Measurements from ENCODE around the gene TAS1R3. TPM values are rescaled to one million over a fixed set of nuclear protein-coding genes. Genes with fewer than 3 reads are reported as not detected.

TAS1R3 gene
- total RNA-seq, 2 donors from 2014 or later, result 0.30 to 0.35 TPM

GRCh38 chr1:1324524-1325287 is 6.4 kb upstream of the TAS1R3 start, which contains the start of the genes CPTP and INTS11:
TSS of gene CPTP (plus strand) at chr1:1324802. CDS start at chr1:1326911, 2,109 bp downstream.
TSS of gene INTS11 (minus strand) at chr1:1324660. CDS start at chr1:1324608, 52 bp downstream.
- Histone ChIP-seq H3K36me3 (peaks cover 32% of the 10 kb centered on the region), H3K4me3 (peak within 1 kb of the TSS; percentile 91 to 96), H3K27me3 (no peaks in the 10 kb centered on the region), H3K4me1 (peaks cover 0 to 57% of the 10 kb centered on the region in 2 donors), H3K9me3 (no peaks in the 10 kb centered on the region), H3K27ac (peak within 1 kb of the TSS; percentile 76 to 91)
- peak; percentile 95 for DNase-seq (ENCODE audit: low spot score)
- TF ChIP-seq CTCF (IDR thresholded peaks at IDR 0.05), result no peak

DNA sequence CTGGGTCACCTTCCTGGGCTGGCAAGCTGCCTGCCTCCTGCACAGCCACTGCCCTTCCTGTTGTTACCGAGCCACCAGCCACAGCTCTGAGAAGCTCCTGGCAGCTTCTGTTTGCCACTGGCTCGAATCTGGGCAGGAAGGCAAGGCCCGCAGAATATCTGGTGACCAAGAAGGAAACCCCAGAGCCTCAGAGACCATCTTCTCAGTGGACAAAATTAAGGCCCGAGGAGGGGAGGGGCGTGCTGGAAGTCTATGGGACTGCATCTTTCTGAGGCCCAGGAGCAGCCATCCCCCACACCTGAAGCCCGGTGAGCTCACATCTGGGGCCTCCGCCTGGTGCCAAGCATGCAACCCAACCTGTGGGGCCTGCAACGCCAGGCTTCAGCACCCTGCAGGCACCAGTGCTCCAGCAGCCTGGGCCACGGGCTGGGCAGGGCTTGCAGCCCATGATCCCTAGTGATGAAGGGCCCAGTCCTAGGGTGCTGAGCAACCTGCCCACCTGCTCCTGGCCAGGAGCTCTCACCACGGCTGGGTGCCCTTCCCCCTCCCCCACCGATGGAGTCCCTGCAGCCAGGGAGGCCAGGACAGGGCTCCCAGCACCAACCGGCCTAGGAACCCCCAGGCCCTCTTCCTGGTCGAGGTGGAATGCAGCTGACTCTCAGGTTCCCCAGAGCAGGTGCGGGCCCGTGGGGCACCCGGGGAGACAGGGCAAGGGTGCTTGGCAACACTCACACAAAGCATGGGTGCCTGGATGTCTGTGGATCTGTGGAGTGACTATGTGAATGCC is 5.6 kb upstream of the TAS1R3 start:
- no peak for DNase-seq (ENCODE audit: low spot score)
- Histone ChIP-seq H3K36me3 (peaks cover 24% of the 10 kb centered on the region), H3K27me3 (no peaks in the 10 kb centered on the region), H3K4me1 (peaks cover 0 to 64% of the 10 kb centered on the region in 2 donors), H3K27ac (peak overlapping the region; percentile 76 to 91), H3K9me3 (no peaks in the 10 kb centered on the region), H3K4me3 (peak overlapping the region; percentile 91 to 96)
- TF ChIP-seq CTCF (IDR thresholded peaks at IDR 0.05), result no peak

GRCh38 chr1:1326075-1326605 is 4.9 kb upstream of the TAS1R3 start:
- Histone ChIP-seq H3K36me3 (peaks cover 23% of the 10 kb centered on the region), H3K9me3 (no peaks in the 10 kb centered on the region), H3K4me1 (peaks cover 0 to 64% of the 10 kb centered on the region in 2 donors), H3K4me3 (peak overlapping the region in 1 of 2 donors; percentile 91), H3K27me3 (no peaks in the 10 kb centered on the region), H3K27ac (peak overlapping the region; percentile 76 to 91)
- no peak for DNase-seq (ENCODE audit: low spot score)
- no peak for TF ChIP-seq CTCF (IDR thresholded peaks at IDR 0.05)

DNA sequence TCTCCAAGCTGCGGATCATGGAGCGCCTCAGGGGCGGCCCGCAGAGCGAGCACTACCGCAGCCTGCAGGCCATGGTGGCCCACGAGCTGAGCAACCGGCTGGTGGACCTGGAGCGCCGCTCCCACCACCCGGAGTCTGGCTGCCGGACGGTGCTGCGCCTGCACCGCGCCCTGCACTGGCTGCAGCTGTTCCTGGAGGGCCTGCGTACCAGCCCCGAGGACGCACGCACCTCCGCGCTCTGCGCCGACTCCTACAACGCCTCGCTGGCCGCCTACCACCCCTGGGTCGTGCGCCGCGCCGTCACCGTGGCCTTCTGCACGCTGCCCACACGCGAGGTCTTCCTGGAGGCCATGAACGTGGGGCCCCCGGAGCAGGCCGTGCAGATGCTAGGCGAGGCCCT is 3.8 kb upstream of the TAS1R3 start:
- peaks cover 23% of the 10 kb centered on the region for H3K36me3 ChIP-seq
- H3K4me3 ChIP-seq, result no peak overlapping the region
- DNase-seq (ENCODE audit: low spot score), result no peak
- no peak overlapping the region for H3K27ac ChIP-seq
- H3K4me1 ChIP-seq, result peaks cover 0 to 56% of the 10 kb centered on the region in 2 donors
- TF ChIP-seq CTCF (IDR thresholded peaks at IDR 0.05), result no peak
- no peaks in the 10 kb centered on the region for H3K9me3 ChIP-seq
- H3K27me3 ChIP-seq, result no peaks in the 10 kb centered on the region

- no peaks in the 10 kb centered on the region for H3K27me3 ChIP-seq
- H3K4me3 ChIP-seq, result no peak overlapping the region
- H3K36me3 ChIP-seq, result peaks cover 23% of the 10 kb centered on the region
- no peak overlapping the region for H3K27ac ChIP-seq
- no peaks in the 10 kb centered on the region for H3K9me3 ChIP-seq
- peaks cover 0 to 47% of the 10 kb centered on the region in 2 donors for H3K4me1 ChIP-seq
- no peak for TF ChIP-seq CTCF (IDR thresholded peaks at IDR 0.05)
- no peak for DNase-seq (ENCODE audit: low spot score)
Observed at GRCh38 chr1:1328254-1328653, 2.8 kb upstream of the TAS1R3 start.

Measured in right atrium auricular region (tissue), 2 donors.